GM18870 (cell line): ENCODE results near the gene RPTOR.
"Not testable (repeated sequence)": the region's sequence is repeated elsewhere in the genome, so short reads cannot be mapped to it uniquely, and the experiment has no call there.

Experiments used
- ATAC-seq: cut with Tn5 transposase; IDR thresholded peaks from one replicate; pipeline ENCODE4 v1.9.1; 2021; ENCODE audit warnings: moderate library complexity; ENCODE audit not compliant: unreplicated experiment

RPTOR gene

DNA sequence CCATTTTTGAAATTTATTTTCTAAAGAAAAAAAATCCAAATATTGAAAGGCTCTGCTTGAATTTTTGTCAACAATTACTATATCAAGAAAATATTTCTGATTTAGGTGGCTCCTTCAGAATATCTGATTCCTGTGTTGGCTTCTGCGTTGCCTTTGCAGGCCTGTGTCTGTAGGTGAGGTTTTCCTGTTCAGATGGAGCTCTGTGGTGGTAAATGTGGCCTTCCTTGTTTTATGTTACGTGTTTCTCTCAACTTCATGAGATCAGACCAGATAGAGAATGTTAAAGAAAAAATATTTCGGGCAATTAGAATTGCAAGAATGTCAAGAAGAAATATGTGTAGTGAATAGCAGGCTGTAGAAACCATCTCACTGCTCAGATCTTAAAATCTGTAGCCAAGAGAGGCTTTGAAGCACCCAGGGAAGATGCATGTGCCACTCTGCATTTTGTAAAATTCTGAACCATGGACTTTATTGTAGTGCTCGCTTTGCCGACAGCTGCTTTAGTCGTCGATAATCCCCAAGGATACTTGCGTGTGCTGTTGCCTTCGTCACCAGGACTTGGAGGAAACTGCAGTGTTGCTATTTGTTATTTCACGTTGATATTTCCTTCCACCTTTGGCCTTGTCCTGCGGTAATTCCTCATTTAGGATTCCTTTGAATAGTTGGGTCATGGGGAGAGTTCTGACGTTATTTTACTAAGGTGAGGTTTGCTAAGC is 69.9 kb downstream of the RPTOR start:
- ATAC-seq: no peak

DNA sequence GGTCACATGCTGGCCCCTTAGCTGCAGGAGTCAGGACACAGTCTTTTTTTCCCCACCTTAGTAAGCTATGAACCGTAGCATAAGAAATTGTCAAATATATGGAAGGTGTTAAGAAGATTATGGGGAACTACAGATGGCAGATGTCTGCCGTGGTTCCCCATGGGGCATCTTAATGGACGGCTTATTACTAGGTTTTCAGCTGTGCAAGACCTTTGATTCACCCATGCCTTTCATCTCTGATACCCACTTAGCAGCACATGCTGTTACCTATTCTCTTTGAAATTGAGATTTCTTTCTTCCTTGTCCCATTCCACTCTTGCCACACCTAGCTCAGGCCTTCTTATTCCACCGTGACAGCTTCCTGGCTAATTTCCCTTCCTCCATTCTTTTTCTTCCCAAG is 70.7 kb downstream of the RPTOR start:
- no peak for ATAC-seq

DNA sequence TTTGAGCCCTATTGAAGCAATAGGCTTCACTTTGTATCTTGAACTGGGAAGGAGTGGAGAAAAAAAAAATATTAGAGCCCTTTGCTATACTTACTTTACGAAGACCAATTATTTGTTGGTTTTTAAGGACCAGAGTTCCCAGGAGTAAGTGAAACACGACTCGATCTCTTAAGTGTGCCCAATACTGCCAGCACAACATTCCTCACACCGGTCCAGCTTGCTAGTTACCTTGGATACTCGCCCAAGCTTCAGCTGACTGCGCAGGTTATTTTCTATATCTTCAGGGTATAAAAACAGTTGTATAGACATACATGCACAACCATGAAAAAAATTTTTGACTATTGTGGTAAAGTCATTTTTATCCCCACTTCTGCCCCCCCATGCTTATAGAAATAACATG is 72.1 kb downstream of the RPTOR start:
- ATAC-seq: no peak

DNA sequence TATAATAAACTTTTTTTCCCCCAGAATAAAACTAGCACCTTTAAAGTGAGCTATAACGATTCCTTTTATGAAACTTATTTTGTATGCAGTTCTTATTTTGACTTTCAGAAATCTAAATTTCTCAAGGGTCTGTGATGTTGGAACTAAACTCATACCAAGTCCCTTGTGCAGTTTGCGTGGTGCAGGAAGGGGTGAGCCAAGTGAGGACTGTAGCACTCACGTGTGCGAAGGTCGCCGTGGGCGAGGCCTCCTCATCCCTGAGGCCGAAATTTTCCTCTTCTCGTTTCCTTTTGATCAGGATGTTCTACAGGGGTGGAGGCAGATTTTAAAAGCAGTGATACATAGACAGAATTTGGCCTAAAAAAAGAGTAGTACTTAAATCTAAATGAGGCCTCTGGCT is 73.7 kb downstream of the RPTOR start:
- ATAC-seq: no peak

DNA sequence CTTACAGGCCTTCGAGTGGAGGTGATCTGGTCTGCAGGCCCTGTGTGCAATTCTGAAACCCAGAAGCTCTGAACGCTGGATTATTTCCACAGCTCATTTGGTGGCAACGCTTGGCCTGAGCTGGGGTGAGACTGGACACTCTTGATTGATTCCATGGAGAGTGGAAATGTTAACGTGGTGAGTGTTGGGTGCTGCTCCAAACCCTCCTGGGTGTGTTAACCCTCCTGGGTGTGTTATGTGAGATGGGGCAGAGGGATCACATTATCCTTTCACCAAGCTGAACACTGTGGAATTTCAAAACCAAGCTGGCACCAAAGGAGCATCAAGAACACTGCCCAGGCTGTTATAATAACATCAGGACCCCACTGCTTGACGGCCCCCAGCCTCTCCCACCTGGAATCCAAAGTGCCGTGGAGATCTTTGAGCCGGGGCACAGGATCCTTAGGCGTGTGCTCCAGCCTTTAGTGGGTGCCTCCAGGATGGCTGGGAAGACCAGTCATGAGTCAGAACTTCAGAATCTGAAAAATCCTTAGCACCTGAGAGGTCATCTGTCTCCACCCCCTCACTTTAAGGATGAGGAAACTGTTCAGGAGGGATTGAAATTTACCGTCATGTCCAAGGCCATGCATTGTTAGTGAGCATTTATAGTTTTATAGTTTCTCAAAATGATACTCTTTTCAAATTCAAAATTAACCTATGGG is 75.0 kb downstream of the RPTOR start:
- no peak for ATAC-seq

DNA sequence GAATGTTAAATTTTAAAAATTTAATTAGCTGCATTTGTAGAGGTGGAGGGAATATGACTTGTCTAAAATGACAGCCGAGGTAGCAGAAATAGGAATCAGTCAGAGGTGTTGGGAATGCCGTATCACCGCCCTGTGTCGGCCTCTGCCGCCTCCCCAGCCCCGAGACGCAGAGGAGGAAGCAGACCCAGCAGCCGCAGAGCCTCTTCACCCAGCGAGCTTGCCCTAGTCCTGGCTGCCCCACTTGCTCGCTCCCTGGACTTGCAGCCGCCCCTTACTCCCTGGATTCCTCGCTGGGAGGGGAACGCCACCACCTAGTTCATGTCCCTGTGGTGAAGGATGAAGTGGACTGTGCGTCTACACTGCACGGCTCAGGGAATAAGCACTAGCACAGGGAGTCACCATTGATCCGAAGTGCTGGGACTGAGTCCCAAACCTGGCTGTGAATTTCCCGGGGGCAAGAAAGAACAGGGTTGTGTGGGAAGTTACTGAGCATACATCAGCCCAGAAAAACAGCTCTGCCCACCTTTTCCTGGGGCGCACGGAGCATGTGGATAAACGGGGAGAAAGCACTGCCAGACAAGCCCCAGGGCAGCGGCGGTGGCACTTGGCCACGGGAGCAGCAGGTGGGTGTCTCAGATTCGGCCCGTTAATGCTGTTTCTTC is 76.8 kb downstream of the RPTOR start:
- ATAC-seq: no peak

DNA sequence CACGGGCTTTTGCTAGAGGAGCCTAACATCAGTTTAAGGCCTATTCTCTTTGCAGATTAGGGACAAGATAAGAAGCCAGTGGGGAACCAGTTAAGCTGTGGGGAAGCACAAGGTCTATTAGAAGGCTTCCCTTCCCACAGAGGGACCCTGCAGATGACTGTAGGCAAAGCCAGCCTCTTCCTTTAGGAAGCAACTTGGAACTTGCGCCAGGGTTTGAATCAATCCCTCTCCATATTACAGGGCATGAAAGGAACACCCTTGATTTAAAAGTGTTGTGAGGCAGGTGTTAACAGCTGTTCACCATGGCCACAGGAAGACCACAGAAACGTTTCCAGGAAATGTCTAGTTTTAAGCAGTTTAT is 77.3 kb downstream of the RPTOR start:
- ATAC-seq: no peak

DNA sequence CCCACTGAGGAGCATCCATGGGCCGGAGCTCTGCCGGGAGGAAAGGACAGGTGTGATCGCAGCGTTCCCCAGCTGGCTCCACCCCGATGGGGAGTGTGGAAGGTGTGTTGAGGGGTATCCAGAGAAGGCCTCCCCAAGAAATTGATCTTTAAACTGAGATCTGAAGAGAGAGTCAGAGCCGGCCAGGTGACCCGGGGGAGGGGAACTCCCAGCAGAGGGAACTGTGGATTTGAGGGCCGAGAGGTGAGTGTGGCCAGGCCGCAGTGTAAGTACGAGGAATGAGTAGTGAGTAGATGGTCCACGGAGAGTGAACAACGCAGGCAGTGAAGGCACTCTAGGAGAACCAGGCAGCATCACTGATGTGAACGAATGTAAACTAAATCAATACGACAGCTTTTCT is 80.2 kb downstream of the RPTOR start:
- no peak for ATAC-seq

DNA sequence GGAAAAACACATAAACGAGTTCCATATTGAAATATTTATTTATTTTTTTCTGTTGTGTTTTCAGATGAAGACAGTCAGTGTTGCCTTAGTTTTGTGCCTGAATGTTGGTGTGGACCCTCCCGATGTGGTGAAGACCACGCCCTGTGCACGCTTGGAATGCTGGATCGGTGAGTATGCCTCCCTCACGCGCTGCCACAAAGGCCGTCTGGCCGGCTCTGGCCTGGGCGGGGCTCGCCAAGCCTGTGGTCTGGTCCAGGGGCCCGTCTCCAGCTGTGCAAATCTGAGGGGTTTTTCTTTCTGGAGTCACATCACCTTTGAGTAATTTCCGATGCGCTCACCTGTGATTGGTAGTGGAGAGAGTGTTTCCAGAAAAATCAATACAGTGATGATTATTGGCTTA is 81.0 kb downstream of the RPTOR start:
- ATAC-seq: no peak

DNA sequence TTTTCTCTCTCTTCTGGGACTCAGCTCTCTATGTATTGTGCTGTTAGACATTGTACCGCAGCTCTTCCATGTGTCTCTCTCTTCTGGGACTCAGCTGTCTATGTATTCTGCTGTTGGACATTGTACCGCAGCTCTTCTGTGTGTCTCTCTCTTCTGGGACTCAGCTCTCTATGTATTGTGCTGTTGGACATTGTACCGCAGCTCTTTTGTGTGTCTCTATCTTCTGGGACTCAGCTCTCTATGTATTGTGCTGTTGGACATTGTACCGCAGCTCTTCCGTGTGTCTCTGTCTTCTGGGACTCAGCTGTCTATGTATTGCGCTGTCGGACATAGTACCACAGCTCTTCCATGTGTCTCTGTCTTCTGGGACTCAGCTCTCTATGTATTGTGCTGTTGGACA is 84.2 kb downstream of the RPTOR start:
- not testable (repeated sequence) for ATAC-seq

DNA sequence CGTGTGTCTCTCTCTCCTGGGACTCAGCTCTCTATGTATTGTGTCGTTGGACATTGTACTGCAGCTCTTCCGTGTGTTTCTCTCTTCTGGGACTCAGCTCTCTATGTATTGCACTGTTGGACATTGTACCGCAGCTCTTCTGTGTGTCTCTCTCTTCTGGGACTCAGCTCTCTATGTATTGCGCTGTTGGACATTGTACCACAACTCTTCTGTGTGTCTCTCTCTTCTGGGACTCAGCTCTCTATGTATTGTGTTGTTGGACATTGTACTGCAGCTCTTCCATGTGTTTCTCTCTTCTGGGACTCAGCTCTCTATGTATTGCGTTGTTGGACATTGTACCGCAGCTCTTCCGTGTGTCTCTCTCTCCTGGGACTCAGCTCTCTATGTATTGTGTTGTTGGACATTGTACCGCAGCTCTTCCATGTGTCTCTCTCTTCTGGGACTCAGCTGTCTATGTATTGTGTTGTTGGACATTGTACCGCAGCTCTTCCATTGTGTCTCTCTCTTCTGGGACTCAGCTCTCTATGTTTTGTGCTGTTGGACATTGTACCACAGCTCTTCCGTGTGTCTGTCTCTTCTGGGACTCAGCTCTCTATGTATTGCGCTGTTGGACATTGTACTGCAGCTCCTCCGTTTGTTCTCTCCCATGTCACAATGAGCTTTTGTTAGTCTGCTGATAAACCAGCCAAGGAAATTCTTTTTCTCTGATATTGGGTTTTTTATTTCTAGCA is 84.8 kb downstream of the RPTOR start:
- ATAC-seq: no peak

DNA sequence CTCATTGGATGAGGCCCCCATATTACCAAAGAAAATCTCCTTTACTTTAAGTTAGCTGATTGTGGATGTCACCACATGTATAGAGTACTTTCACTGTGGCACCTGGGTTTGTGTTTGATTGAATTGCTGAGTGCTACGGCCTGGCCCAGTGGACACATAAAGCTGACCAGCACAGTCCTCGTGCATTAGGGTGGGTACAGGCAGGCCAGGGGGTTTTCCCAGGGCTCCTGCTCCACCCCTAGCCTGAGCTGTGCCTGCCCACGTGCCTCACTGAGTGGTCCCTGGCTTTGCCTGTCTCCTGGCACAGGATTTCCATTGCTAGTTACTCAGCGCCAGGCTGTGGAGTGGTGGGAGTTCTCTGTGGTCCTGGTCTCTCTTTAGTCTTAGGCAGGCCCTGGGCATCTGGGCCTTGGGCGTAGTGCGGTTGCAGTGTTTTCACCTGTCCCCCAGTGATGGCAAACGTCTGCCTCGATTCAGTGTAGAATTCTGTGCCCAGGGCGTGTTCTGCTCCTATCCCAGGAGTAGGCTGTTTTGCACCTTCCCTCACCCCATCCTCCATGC is 86.0 kb downstream of the RPTOR start:
- no peak for ATAC-seq

DNA sequence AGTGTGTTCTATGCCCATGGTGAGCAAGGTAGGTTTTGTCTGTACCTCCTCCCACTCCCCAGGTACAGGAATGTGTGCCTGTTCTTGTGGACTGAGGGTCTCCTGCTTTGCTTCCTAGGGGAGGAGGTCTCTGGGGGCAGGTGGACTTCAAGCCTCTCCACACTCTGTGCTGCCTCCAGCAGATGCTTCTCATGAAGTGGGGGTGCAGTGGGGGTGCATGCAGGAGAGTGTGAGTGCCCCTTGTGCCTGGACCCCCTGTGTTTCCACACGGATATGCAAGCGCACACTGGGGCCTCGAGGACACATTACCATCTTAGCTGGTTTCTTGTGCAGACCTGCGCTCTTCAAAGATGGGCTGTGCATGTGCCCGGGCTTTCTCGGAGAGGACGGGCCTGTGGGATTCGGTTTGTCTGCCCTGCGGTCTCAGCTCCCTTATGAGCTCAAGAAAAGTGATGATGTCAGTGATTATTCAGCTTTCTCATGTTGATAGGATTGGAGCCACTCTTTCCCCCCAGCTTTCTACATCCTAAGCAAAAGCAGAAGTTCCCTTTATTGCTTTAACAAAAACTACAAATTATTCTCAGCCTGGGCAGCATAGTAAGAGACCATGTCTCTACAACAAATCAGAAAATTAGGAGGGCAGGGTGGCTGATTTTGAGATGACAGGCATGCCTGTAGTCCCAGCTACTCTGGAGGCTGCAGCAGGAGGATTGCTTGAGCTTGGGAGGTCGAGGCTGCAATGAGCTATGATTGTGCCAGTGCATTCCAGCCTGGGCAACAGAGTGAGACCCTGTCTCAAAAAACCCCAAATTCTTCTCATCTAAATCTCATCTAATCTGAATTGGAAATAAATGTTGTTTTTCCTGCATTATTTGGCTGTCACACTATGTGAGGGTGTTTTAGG is 86.8 kb downstream of the RPTOR start:
- ATAC-seq: no peak

DNA sequence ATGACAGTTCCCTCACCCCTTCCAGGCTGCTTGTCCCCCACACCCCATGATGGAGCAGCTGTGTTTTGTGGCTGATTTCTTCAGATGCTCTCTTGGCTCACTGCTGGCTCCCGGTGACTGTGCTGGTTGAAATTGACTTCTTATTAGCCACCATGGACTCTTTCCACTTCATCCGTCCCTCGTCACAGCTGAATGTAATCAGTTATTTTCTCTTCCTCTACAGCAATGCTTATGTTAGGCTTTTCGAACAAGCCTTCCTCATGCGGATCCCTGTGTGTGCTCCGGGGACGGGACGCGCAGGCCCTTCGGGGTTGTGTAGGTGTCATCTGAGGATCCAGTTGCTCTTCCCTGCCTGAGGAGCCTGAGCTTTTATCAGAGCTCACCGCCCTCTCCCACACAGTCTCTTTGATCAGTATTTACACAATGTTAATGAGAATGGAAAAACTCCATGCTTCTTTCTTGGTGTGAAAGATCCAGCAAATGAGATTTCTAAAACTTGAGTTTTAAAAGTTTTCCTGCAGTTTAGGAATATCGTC is 87.5 kb downstream of the RPTOR start:
- no peak for ATAC-seq

DNA sequence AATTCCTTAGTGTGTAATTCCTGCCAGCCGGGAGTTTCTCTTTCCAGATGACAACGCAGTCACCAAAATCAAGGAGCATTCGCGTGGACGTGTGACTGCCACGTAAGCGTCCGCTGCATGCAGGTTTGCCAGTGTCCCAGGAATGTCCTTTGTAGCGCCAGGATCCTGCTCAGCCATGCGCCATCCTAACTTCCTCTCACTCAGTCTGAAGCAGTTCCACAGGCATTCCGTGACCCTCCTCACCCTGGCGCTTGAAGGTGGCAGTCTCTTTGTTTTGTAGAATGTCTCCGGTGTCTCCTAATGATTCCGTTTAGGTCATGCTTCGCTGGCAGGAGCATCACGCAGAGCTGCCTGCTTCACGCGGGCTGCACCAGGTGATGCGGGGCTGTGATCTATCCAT is 88.6 kb downstream of the RPTOR start:
- ATAC-seq: no peak

DNA sequence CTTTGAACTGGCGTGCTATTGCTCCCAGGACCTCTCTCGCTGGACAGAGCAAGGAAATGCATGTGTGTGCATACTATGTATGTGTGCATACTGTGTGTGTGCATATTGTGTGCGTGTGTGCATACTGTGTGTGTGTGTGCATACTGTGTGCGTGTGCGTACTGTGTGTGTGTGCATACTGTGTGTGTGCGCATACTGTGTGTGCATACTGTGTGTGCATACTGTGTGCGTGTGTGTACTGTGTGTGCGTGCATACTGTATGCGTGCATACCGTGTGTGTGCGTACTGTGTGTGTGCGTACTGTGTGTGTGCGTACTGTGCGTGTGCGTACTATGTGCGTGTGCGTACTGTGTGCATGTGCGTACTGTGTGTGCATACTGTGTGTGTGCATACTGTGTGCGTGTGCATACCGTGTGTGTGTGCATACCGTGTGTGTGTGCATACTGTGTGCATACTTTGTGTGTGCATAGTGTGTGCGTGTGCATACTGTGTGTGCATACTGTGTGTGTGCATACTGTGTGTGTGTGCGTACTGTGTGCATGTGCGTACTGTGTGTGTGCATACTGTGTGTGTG is 89.4 kb downstream of the RPTOR start:
- no peak for ATAC-seq

DNA sequence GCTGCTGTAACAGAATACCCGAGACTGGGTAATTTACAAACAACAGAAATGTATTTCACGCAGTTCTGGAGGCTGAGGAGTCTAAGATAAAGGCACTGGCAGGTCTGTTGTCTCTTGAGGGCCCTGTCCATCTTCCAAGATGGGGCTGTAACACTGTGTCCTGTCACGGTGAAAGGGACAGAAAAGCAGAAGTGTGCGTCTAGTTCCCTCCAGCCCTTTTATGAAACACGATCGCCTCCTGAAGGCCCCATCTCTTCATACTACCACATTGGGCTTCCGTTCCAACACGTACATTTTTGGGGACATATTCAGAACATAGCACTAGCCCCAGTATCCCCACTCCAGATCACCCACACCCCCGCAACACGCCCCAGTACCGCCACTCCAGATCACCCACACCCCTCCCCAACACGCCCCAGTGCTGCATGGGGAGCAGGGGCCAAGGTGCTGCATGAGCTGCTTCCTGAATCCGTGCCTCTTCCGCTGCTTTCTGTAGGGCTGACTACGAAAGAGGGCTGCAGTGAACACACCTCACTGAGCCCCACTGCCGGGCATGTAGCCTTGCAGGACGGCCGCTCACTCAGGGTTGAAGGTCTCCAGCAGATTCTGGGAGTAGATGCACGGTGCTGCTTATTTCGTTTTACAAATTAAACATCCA is 91.9 kb downstream of the RPTOR start:
- no peak for ATAC-seq

DNA sequence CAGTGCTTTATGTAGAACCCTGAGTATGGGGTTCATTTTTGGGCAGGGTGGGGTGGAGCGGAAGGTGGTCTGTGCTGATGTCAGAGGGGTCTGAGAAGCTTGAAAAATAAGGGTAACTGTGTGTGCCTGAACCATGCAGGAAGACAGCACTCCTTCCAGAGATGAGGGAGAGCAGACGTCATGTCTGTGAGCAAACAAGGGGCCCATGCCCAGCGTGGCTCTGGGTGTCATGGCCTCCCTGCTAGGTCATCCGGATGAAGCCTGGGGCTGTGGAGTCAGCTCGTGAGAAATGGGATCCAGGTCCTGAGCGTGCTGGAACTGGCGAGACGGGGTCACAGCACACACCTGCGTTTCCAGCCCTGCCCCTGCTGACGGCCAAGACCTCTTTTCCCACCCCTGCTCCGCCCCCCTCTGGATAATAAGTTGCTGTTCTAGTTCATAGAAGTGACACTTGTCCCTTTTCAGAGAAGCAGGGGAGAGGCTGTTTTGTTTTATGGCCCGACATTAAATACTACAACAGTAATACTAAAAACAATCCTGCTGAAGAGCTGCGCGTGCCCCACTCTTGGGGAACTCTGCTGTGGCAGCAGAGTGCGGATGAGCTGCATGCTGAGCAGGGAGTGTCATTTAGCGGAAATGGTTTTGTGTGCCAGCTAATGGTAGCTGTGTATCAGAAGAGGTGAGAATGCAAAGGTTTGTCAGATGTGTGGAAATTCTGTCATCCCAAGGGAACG is 92.6 kb downstream of the RPTOR start:
- no peak for ATAC-seq

DNA sequence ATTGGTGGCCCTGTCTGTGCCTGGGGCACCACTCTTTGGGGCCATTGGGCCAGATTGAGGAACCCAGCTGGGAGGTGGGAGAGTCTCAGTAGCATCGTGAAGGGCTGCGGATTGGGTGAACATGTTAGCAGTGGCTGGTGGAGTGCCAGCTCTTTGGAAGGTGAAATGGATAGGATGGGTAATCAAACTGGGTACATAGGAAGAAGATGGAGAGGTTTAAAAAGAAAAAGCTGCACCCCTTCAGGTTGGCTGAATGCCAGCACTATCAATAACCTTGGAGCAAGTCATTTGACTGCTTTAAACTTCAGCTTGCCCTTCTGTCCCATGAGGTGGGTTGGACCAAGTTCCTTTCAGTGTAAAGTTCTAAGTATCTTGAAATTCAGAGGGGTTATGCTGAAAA is 95.0 kb downstream of the RPTOR start:
- ATAC-seq: no peak
